Measurements from ENCODE around the gene CCDC178.
"Not testable (repeated sequence)": the region's sequence is repeated elsewhere in the genome, so short reads cannot be mapped to it uniquely, and the experiment has no call there.

The CCDC178 gene

GRCh38 chr18:32961538-32961937, 479.0 kb downstream of the CCDC178 start:
- POLR2A ChIA-PET: no interaction called here
- CTCF ChIA-PET: no interaction called here

GRCh38 chr18:32958746-32959145, 481.8 kb downstream of the CCDC178 start:
- POLR2A ChIA-PET: no interaction called here
- H3K4me3 ChIP-seq (ENCODE audit: low read depth, low read length): no peak overlapping the region
- TF ChIP-seq CTCF (IDR thresholded peaks at IDR 0.05; ENCODE audit: insufficient read depth, low read length, missing control alignments): no peak
- DNase-seq (ENCODE audit: low read depth, low spot score): no peak
- CTCF ChIA-PET: no interaction called here

More at GRCh38 chr18:32961538-32961937, 479.0 kb downstream of the CCDC178 start:
- no peak overlapping the region for H3K4me3 ChIP-seq (ENCODE audit: low read depth, low read length)
- DNase-seq (ENCODE audit: low read depth, low spot score): no peak
- no peak for TF ChIP-seq CTCF (IDR thresholded peaks at IDR 0.05; ENCODE audit: insufficient read depth, low read length, missing control alignments)

- POLR2A ChIA-PET: no interaction called here
- CTCF ChIA-PET: no interaction called here
- no peak for DNase-seq (ENCODE audit: low read depth, low spot score)
- no peak for TF ChIP-seq CTCF (IDR thresholded peaks at IDR 0.05; ENCODE audit: insufficient read depth, low read length, missing control alignments)
- H3K4me3 ChIP-seq (ENCODE audit: low read depth, low read length): no peak overlapping the region
These were observed 483.8 kb downstream of the CCDC178 start for GRCh38 chr18:32956591-32957315.

- CTCF ChIA-PET: not testable (repeated sequence)
These were observed 488.2 kb downstream of the CCDC178 start for GRCh38 chr18:32952318-32952717.

GRCh38 chr18:32937597-32937996, 502.9 kb downstream of the CCDC178 start:
- H3K4me3 ChIP-seq (ENCODE audit: low read depth, low read length): no peak overlapping the region
- no peak for TF ChIP-seq CTCF (IDR thresholded peaks at IDR 0.05; ENCODE audit: insufficient read depth, low read length, missing control alignments)
- CTCF ChIA-PET: no interaction called here
- POLR2A ChIA-PET: no interaction called here
- DNase-seq (ENCODE audit: low read depth, low spot score): no peak

More at GRCh38 chr18:32952318-32952717, 488.2 kb downstream of the CCDC178 start:
- H3K4me3 ChIP-seq (ENCODE audit: low read depth, low read length); POLR2A ChIA-PET; DNase-seq (ENCODE audit: low read depth, low spot score): not testable (repeated sequence)

GRCh38 chr18:32937066-32937465, 503.5 kb downstream of the CCDC178 start:
- ChIA-PET CTCF (no interaction called here), POLR2A (no interaction called here)
- H3K4me3 ChIP-seq (ENCODE audit: low read depth, low read length): no peak overlapping the region
- no peak for TF ChIP-seq CTCF (IDR thresholded peaks at IDR 0.05; ENCODE audit: insufficient read depth, low read length, missing control alignments)
- no peak for DNase-seq (ENCODE audit: low read depth, low spot score)

- CTCF ChIA-PET: interaction anchor here (1.5 to 2.1 kb wide), 2 partner anchors 23 to 219 kb away, joined by 3 to 9 read pairs; no protein-coding TSS in a partner anchor
- H3K4me3 ChIP-seq (ENCODE audit: low read depth, low read length): no peak overlapping the region
- TF ChIP-seq CTCF (IDR thresholded peaks at IDR 0.05; ENCODE audit: insufficient read depth, low read length, missing control alignments): no peak
- no peak for DNase-seq (ENCODE audit: low read depth, low spot score)
- POLR2A ChIA-PET: no interaction called here
These were observed 506.3 kb downstream of the CCDC178 start for GRCh38 chr18:32934201-32934600.

Data from AG04449 (cell line).